PC-3 (cell line): ENCODE data around the gene CAMSAP1.

ENCODE experiments used
- EZH2phosphoT487 ChIP-seq: fragments of 300-600 bp; sonication (generic); IDR thresholded peaks from 2 replicates; pipeline ENCODE4 v1.6.1; 2018; ENCODE audit warnings: mild to moderate bottlenecking, antibody characterized with exemption, low read length, borderline replicate concordance
- TF ChIP-seq, protein P1 (sequence below): fragments of 300-600 bp; sonication (generic); conservative IDR thresholded peaks from 2 replicates; pipeline ENCODE4 v1.5.1; 2017; ENCODE audit warnings: antibody characterized with exemption, low read depth, mild to moderate bottlenecking, low read length

DNA sequence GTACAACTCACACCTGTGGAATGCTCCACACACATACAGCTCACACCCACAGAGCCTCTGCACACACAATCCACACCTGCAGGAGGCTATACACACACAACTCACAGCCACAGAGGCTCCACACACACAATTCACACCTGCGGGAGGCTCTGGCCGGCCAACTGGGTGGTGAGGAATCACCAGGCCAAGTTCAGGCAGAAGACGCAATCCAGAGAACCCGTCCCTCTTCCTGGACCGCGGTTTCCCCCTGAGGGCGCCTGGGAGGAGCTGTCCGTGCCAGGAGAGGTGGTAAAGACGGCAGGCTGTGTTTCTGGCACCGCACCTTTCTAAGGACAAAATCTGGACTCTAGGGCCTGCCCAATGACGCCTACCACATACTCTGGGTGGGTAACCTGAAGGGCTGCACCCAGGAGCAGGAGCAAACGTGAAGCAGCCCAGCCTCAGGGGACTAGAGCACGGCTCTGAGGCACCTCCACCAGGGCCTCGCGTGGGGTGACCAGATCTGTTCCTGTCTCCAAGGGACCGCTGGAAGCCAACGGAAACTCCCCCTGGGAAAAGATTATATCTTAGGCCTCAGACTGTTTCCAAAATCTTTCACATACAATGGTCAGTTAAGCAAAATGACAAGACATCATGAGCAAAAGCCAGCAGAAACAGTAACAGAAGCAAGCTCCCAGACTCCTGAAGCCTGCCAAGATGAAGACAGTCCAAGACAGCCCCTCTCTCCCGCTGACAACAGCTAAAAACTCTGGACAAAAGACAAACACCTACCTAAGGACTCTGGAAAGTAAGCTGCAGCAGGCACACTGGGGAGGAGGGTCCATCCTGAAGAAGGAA is 16.9 kb downstream of the CAMSAP1 start:
- TF ChIP-seq, protein P1, sequence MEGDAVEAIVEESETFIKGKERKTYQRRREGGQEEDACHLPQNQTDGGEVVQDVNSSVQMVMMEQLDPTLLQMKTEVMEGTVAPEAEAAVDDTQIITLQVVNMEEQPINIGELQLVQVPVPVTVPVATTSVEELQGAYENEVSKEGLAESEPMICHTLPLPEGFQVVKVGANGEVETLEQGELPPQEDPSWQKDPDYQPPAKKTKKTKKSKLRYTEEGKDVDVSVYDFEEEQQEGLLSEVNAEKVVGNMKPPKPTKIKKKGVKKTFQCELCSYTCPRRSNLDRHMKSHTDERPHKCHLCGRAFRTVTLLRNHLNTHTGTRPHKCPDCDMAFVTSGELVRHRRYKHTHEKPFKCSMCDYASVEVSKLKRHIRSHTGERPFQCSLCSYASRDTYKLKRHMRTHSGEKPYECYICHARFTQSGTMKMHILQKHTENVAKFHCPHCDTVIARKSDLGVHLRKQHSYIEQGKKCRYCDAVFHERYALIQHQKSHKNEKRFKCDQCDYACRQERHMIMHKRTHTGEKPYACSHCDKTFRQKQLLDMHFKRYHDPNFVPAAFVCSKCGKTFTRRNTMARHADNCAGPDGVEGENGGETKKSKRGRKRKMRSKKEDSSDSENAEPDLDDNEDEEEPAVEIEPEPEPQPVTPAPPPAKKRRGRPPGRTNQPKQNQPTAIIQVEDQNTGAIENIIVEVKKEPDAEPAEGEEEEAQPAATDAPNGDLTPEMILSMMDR: no peak
- no peak for TF ChIP-seq EZH2phosphoT487
